GM12864 (cell line): Measurements from ENCODE around the gene TSPAN32.
"Not testable (repeated sequence)": the region's sequence is repeated elsewhere in the genome, so short reads cannot be mapped to it uniquely, and the experiment has no call there.

Source experiments
- DNase-seq: peaks from one replicate; pipeline ENCODE4 v3.0.0-alpha.2; 2011; ENCODE audit warnings: low read depth
- H3K4me3 ChIP-seq: 2 replicates; pipeline ENCODE4 v1.5.1; 2011; ENCODE audit warnings: mild to moderate bottlenecking, low read depth, low read length, control low read depth
- TF ChIP-seq, protein P1 (sequence below): IDR thresholded peaks from 2 replicates; pipeline ENCODE4 v1.5.1; 2011; ENCODE audit warnings: low read depth, mild to moderate bottlenecking, moderate library complexity, low read length, control low read depth, inconsistent platforms; ENCODE audit errors: missing control alignments

Gene TSPAN32

DNA sequence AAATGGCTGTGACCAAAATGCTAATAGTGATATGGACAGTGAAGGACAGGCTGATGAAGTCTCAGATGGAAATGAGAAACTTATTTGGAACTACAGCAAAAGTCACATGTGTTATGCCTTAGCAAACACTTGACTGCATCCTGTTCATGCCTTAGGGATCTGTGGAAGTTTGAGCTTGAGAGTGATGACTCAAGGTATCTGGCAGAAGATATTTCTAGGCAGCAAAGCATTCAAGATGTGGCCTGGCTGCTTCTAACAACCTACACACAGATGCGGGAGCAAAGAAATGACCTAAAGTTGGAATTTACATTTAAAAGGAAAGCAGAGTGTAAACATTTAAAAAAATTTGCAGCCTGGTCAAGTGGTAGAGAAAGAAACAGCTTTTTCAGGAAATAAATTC is 47.2 kb downstream of the TSPAN32 start:
- TF ChIP-seq, protein P1, sequence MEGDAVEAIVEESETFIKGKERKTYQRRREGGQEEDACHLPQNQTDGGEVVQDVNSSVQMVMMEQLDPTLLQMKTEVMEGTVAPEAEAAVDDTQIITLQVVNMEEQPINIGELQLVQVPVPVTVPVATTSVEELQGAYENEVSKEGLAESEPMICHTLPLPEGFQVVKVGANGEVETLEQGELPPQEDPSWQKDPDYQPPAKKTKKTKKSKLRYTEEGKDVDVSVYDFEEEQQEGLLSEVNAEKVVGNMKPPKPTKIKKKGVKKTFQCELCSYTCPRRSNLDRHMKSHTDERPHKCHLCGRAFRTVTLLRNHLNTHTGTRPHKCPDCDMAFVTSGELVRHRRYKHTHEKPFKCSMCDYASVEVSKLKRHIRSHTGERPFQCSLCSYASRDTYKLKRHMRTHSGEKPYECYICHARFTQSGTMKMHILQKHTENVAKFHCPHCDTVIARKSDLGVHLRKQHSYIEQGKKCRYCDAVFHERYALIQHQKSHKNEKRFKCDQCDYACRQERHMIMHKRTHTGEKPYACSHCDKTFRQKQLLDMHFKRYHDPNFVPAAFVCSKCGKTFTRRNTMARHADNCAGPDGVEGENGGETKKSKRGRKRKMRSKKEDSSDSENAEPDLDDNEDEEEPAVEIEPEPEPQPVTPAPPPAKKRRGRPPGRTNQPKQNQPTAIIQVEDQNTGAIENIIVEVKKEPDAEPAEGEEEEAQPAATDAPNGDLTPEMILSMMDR, result no peak
- no peak overlapping the region for H3K4me3 ChIP-seq
- no peak for DNase-seq

DNA sequence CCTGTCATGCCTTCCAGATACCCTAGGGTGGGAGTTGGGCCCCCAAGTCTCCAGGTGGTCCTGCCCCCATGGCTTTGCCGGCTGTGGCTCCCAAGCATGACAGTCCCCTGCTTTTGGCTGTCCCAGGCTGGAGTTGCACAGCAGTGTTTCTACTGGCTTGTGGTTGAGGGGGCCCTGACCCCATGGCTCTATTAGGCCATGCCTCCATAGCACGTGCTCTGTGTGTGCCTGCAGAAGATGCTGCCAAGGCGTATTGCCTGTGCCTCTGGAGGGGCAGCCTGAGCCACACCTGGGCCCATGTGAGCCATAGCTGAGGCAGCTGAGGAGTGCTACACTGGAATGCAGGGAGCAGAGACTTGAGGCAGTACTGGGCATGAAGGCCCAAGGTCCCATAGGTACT is 49.9 kb downstream of the TSPAN32 start:
- H3K4me3 ChIP-seq, result no peak overlapping the region
- TF ChIP-seq, protein P1, result no peak
- DNase-seq, result no peak

DNA sequence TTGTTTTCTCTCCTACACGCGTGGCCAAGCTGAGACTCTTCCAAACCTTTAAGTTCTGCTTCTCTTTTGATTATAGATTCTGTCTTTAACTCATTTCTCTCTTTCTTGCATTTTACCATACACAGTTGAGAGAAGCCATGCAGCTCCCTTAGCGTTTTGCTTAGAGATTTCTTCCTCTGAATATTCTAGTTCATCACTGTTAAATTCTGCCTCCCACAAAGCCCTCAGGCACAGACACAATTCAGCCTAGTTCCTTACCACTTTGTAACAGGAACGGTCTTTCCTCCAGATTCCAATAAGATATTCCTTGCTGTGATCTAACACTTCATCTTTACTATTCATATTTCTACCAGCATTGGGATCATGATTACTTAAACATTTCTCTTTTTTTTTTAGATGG is 50.6 kb downstream of the TSPAN32 start:
- no peak overlapping the region for H3K4me3 ChIP-seq
- DNase-seq, result no peak
- TF ChIP-seq, protein P1, result no peak

DNA sequence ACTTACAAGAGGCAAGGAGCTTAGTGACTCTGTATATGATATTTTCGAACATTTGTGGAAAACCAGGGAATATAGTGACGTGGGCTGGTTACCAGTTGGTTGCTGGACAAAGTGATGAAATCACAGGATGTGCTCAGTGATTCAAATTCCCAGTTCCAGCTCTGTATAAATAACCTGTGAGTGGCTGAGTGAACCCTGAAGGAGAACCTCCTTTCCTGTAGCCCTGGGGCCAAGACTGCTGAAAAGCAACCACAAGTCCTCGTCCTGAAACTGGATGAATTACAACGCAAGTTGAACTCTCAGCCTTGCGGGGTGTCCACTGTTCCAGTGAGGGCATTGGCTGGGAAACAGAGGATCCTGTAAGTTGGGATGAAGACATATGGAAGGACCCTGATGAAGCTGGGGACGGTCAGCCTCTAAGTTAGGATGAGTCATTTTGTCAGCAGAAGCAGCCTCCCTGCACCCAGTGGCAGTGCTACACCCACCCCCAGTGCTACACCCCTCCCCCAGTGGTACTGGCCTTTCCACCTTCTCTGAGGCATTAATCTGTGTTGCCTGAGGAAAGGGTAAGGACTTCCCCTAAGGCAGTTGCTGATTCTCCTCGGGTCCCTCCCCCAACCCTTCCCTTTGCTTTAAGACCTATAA is 53.3 kb downstream of the TSPAN32 start:
- TF ChIP-seq, protein P1, result no peak
- no peak for DNase-seq
- no peak overlapping the region for H3K4me3 ChIP-seq

DNA sequence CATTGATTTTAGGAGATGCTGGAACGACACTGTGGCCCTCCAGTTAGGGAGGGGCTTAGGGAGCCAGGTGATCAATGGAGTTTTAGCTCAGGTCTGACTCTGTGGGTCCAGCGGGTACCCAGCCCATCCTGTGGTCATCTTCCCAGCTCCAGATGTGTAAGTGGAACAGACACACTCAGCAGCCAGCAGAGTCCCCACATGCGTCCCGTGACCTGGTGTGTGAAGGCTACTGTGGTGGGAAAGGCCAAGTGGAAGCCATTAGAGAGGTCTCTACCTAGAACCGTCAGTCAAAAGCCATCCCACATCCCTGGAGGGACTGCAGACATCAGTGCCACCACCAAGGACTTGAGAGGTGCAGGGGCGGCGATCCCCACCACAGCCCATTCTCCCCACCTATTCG is 55.4 kb downstream of the TSPAN32 start:
- DNase-seq, result no peak
- TF ChIP-seq, protein P1, result no peak
- no peak overlapping the region for H3K4me3 ChIP-seq

DNA sequence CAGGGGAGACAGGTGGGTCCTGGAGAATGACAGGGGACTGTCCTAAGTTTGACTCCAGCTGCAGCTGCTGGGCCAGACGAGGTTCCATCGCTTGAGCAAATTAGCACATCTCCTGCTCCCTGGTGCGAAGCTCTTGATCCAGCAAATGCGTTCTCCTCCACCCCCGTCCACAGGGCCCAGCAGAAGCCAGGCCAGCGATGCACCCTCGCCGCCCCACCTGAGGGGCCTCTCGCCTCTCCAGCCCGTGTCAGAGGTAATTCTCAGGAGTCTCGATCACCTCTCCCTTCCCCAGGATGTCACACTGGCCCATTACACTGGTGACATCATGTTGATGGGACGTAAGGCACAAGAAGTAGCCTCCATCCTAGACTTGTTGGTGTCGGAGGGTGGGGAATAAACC is 55.8 kb downstream of the TSPAN32 start:
- H3K4me3 ChIP-seq, DNase-seq: not testable (repeated sequence)

DNA sequence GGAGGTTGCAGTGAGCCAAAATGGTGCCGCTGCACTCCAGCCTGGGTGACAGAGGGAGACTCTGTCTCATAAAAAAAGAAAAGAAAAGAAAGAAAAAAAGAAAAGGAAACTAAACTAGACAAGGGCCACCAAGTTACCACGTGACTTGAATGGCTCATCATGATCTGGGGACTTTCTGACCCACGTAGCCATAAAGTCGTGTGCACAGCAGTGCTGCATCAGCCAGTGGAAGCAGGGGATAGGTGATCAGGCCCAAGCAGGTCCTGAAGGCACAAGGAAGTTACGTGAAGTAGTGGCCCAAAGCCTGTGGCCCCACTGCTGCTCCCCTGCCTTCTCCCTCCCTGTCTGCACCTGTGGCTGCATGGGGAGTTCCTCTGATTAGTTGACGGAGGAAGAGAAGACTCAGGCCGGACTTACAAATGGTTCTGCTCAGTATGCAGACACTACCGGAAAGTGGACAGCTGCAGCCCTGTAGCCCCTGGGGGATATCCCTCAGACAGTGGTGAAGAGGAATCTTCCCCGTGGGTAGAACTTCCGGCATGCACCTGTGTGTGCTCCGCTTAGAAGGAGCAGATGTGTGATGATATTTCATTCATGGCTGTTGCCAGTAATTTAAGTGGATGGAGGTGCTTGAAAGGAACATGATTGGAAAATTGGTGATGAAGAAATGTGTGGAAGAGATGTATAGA is 57.1 kb downstream of the TSPAN32 start:
- TF ChIP-seq, protein P1, result no peak
- no peak overlapping the region for H3K4me3 ChIP-seq
- DNase-seq, result no peak
